HG03457 (cell line): Measurements from ENCODE around the gene SMPD1.

Source experiments
- ATAC-seq: cut with Tn5 transposase; IDR thresholded peaks from one replicate; pipeline ENCODE4 v1.9.1; 2021; ENCODE audit warnings: moderate number of reproducible peaks; ENCODE audit not compliant: unreplicated experiment

Gene SMPD1

DNA sequence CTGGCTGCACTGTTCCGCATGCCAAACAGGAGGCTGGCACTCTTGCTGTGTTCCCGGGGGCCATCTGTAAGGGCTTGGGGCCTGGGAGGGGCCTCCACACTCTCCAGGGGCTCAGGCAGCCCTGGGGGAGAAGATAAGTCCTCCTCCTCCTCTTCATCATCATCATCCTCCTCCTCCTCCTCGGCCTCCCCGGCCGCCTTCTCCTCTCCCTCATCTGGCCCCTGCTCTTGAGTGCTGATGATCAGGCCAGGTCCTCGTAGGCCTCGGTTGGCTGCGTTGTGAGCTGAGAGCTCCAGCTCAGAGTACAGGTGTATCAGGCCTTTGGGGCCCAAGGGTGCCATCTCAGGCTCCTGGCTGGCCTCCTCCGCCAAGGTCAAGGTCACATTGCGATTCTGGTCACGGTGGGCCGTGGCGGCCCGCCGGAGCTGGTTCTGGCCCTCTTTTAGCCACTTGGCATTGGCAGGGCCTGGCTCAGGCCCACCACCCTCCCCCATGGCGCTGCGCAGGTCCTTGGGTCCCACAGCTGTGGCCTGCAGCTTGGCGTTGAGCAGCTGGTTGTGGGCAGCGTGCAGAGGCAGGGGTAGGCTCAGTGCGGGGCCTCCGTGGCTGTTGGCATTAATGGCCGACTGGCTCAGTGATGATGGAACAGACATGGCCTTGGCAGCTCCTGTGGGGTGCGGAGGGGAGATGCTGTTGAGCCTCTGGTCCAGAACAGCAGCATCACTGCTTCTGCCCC is 20.6 kb downstream of the SMPD1 start:
- no peak for ATAC-seq

DNA sequence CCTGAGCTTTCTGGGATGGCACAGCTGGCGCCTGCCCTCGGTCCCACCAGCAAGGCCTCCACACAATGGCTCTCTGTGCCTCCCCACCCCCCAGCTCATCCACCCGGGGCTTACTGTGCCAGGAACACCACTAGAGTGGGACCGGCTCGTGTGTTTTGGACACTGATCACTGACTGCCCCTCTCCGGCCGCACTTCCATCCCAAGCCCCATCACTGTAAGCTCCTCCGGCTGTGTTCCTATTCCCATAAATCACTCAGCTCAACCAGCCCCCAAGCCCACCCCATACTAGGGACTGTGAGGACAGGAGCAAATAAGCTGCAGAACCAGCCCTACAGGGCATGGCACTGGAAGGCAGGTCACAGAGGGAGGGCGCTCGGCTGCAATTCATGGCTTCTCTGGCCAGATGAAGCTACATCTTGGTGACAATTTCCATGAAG is 21.3 kb downstream of the SMPD1 start:
- ATAC-seq, result no peak

DNA sequence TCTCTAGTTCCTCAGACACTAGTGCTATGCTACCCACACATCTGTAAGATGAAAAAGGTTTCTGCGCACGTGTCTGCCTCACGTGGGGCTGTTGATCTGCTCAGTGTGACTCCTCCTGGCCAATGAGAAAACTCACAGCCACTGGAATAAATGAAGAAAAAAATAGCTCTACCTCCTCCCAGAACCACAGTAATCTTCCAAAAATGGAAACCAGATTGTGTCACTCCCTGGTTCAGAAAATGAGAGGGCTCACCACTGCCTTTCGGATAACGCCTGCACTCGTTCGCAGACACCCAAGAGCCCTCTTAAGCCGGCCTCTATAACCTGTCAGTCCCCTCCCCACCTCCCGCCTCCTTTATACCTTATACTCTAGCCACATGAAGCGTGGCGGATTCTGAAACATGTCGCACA is 23.5 kb downstream of the SMPD1 start:
- ATAC-seq, result no peak

DNA sequence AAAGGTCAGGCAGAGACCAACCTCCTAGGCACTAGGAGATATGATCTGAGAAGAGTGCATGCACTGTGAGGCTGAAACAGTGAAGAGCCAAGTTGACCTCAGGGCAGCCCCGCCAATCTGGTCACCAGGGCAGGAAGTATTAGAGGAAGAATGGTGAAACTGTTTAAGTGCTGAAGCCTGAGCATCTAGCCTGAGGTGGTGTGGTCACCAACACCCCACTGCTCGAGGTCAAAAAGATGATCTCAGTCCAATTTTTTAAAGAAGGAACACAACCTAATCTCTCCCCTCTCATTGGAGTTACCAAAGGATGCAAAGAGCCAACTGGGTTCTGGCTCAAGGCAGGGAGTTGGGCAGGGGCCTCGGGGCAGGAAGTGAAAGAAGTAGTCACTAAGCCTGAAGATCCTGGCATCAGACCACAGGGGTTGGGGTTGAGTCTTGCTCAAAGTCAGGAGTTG is 24.6 kb downstream of the SMPD1 start:
- no peak for ATAC-seq

DNA sequence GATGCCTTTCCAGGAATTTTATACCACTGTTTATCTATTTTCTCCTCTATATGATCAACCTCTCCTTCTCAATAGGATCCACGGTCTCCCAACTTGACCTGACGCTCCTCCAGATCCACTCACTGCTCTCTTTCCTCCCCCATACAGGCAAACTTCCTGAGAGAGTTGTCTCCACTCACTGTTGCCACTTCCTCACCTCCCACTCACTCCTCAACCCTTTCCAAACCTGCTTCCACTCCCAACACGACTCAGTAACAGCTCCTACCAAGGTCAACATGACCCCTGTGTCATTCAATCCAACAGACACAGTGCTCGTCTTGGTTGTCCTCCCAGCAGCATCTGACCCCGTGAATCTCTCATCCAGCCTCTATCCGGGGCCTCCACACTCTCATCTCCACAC is 25.5 kb downstream of the SMPD1 start:
- ATAC-seq, result no peak

DNA sequence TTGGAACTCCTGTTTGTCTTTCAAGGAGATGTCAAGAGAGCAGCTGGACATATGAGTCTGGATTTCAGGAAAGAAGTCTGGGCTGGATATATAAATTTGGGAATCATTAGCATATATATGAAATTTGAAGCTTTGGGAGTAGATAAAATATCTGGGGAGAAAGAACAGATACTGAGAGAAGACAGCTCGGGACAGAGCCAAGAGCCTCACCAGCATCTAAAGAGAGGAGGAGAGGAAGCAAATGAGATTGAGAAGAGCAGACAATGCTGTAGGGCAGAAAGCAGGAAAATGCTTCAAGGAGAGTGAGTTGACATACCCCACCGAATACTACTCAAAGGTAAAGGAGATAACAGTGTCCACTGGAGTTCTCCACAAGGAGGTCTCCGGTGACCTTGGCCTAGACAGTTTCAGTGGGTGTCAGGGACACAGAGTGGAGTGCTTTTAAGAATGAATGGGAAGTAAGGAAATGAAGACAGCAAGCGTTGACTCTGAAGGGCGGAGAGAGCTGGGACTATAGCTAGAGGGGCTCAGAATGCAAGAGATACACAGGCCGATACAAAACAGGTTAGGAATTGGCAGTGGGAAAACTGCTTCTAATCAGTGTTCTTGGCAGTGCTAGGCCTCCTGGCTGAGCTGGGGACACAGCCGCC is 27.8 kb downstream of the SMPD1 start:
- no peak for ATAC-seq

DNA sequence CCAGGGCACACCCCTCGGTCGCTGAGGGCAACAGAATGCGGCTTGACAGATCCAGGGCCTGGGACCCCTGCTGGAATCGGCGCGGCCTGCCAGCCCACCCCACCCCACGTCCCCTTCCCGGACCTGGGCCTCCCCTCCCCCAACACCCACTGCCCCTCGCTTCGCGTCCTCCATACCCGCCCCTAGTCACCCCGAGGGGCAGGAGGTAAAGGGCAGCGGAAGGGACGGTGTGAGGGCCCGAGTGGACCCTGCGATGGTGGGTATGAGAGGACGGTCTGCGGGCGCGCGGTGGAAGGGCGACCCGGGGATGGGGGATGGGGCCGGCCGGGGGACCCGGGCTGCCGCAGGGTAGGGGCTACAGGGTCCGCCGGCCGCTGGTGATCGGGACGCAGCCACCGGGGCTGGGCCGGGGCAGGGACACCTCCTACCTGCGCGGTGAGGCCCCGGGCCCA is 28.3 kb downstream of the SMPD1 start:
- ATAC-seq, result no peak

DNA sequence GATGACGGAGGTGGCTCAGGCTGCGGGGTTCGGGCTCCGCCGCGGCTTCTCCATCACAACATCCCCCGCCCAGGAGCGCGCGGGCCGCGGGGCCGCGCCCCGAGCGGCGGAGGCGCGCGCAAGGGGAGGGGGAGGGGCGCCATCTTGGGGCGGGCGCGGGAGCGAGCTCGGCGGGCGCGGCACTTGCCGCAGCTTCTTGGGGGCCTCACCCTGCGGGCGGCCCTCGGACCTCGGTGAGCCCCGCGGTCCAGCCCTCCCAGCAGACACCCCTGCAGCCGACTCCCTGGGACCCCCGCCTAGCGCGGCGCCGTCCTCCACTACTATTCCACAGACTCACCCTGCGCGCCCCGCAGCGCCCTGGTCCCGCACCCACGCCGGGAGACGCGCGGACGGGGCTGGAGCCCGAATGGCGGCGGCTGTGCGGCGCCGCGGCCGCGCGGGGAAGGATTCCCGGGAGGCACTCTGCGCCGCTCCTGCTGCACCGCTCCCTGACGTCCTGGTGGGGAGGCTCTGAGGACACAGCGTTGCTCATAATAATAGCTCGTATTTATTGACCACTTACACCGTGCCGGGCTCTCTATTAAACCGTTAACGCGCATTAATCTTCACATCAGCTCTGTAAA is 28.8 kb downstream of the SMPD1 start, which contains the start of gene APBB1:
Gene APBB1, minus strand, starts transcription at position 86 of the 623 bp plus-strand sequence. CDS start 7,747 bp downstream, outside the sequence.
- ATAC-seq, result no peak

DNA sequence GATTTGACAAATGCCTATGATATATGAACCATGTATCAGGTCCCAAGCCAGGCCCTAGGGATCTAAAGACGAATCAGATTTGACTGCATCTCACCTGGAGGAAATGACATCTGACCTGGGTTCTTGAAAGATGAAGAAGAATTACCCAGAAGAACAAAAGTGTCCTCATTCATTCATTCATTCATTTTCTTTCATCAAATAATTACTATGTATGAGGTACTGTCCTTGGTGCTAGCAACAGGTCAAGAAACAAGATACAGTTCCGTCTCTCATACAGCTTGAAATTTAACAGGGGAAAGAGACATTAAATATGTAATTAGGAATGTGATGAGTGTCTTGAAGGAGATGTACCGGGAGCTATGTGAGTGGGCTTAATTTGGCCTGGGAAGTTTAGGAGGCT is 30.4 kb downstream of the SMPD1 start:
- ATAC-seq, result no peak

DNA sequence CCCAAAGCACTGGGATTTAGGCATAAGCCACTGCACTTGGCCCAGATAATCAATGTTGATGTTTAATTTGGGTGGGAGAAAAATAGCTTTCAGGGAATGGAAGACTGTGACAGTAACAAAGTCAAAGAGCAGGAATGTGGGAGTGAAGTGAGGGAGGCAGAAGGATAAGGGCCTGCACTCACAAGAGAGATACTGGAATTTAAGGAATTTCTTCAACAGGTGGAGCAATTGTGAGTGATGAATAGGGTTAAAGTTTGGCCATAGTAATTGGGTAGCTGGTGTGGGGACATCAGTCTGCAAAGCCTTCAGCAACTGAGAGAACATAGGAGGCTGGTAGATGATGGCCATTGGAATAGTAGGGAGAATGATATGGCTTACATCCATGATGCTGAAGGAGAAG is 37.2 kb downstream of the SMPD1 start:
- no peak for ATAC-seq

DNA sequence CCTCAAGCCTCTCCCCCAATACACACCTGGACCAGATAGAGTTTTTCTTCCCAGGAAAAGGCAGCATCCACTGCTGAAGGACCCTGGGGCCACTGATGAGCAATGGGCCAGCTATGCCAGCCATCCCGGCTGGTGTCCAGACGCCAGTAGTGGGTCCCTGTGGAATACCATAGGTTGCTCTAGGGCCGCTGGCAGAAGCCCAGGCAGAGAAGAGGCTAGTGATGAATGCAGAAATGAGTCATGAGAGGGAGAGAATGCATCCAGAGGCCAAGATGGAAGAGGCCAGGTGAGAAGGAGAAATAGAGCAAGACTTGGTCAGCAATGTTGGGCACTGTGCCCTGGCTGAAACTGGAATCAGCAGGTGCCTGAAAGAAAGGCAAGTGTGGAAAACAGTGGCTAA is 41.6 kb downstream of the SMPD1 start:
- ATAC-seq, result no peak

DNA sequence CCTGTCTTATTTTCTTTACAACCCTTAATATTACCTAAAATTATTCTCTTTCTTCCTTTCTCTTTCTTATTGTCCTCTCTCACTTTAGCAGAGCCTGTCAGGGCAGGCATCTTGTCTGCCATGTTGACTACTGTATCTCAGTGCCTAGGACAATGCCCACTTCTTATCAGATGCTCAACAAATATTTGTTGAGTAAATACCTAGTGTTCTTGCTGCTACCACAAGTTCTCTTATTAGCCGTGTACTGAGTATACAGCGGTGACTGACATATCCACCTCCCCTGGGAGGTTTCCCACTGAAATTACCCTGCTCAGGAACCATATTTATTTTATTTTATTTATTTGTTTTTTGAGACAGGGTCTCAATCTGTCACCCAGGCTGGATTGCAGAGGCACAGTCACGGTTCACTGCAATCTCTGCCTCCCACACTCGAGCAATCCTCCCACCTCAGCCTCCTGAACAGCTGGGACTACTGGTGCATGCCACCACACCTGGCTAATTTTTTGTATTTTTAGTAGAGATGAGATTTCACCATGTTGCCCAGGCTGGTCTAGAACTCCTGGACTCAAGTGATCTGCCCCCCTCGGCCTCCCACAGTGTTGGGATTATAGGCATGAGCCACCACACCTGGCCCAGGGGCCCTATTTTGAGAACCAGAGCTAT is 43.9 kb downstream of the SMPD1 start:
- no peak for ATAC-seq

DNA sequence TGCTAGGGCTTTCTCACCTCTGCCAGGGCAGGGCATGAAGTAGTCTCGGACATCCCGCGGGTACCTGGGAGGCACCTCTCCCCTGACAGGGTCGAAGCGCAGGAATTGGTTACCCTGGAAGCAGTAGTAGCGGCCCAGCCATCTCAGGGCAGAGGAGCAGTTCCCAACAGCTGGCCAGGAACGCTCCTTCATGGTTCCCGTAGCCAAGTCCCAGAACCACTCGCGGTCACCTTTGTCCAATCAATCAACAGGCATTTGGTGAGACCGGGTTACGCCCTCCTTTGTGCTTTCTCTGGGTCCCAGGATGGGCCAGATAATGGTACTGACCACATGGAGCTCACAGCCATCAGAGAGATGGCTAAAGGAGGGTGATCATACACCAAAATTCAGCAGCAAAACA is 47.1 kb downstream of the SMPD1 start:
- ATAC-seq, result no peak

DNA sequence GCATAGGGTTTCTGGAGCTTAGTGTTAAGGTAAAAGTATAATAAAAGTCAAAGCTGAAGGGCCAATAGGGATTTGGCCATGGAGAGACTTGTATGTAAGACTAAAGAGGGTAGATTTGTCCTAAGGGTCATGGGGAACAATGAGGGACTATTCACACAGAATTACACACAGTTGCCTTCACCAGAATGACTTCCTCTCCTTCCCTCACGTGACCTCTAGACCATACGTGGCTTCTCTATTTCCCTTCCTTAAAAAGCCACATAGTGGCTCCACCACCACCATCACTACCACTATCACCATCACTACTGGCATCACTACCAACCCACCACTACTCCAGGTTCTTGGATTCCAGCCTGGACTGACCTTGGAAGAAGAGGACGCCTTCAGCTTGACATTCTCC is 47.7 kb downstream of the SMPD1 start:
- ATAC-seq, result no peak

DNA sequence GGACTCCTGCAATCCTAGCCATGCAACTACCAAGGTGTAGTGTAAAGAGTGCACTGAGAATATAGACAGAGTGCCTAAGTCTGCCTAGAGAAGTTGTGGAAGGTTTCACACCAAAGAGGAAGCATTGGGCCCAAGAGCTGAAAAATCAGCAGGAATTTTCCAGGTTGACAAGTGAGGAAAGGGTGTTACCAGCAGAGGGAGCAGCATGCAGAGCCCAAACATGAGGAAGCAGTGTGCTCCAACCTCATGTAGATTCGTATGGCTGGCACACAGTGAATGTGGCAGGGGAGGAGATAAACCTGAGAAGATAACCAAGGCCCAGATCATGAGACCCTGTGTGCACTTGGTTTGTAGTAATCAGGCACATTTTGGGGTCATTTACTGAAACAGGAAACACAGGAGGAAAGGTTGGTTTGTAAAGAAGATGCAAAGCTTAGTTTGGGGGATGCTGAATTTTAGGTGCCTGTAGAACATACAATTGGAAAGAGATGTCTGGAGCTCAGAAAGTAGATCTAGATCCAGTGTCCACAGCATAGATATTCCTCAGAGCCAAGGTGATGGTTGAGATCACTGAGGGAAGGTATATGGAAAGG is 48.8 kb downstream of the SMPD1 start:
- ATAC-seq, result no peak

DNA sequence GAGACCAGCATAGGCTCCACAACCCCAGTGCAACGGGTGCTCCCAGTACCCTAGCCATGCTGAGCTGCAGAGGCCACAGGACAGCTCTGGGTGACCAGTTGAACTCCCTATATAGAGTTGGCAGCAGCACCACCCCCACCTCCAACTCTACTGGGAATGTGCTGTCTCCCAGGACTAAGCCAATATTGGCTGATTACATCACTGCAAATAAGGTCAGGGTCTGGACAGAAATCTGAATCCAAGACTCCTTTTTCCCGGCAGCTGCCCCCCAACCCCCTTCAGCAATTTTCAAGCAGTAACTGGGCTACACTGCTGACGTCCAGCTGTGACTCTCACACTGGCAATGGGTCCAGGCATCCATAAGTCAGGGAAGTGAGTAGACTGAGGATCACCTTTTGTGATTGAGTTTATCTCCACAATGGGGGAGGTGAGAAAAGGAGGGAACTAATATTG is 50.7 kb downstream of the SMPD1 start, which contains the start of gene HPX:
Gene HPX, minus strand, starts transcription at position 82 of the 453 bp plus-strand sequence. Its CDS starts 24 bp downstream, at position 58.
- no peak for ATAC-seq

DNA sequence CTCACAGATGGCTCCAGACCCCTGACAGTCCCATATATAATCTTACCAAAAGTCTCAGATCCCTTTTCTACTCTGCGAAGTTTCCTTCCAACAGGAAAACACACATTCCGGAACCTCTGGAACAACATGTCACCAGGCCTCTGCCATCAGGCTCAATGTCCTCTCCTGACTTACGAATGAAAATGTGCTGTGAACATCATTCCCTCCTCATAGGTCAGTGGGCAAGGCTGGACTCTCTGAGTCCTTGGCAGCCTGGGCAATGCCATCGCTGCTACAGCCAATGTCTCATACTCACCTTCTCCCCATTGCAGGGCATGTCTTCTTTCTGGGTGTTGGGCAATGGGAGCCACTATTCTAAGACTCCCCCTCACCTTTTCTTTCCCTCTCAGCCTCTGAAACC is 52.2 kb downstream of the SMPD1 start:
- no peak for ATAC-seq

DNA sequence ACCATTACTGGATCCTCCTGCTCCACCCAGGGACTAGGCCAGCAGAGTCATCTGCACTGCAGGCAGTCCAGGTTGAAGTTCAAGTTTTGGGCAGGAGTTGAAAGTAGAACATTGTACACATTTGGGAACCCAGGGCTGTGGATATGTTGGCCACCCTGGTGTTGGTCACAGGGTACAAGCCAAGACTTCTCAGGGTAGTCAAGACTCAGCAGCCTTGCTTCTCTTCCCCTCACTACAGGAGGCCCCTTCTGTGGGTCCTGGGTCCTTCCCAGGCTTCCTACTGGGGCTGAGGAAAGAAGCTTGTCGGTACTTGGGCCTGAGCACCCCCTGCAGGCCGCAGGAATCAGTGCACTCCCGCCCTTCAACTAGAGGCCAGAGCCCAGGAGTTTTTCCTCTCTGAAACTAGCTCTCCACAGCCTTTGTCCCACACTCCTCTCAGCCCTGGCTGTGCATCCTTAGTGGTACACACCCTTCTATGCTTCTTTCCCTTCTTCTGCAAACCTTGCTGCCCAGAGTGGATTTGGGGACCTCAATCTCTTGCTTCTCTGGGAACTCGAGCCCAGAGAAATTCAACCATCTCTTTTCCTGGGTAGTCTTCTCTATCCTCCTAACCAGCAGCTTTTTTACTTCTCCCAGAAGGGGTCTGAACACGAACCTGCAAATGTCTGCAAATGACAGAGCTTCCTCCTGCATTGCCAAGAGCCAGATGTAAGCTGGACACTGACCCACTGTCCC is 53.2 kb downstream of the SMPD1 start:
- no peak for ATAC-seq
